HT1080 (cell line): ENCODE measurements around the gene DDO. TPM values are rescaled to one million over a fixed set of nuclear protein-coding genes. Genes with fewer than 3 reads are reported as not detected.

Experiments
- DNase-seq: peaks from one replicate; pipeline ENCODE4 v3.0.0-alpha.2; 2015; ENCODE audit warnings: low read depth
- polyA plus RNA-seq, 2 experiments: library from polyadenylated mRNA; depleted of rRNA; stranded (reverse); fragments of >200 nt; gene quantifications; 2 replicates each; pipeline ENCODE4 v1.2.3, GENCODE V29; 2015
- total RNA-seq: library from RNA; depleted of rRNA; stranded (reverse); fragments of >200 nt; shearing (Covaris generic); gene quantifications from 2 replicates; pipeline ENCODE4 v1.2.3, GENCODE V29; 2014; rRNA removed

Gene DDO, protein sequence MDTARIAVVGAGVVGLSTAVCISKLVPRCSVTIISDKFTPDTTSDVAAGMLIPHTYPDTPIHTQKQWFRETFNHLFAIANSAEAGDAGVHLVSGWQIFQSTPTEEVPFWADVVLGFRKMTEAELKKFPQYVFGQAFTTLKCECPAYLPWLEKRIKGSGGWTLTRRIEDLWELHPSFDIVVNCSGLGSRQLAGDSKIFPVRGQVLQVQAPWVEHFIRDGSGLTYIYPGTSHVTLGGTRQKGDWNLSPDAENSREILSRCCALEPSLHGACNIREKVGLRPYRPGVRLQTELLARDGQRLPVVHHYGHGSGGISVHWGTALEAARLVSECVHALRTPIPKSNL
- 0.67 and 2.1 TPM in 2 replicates for total RNA-seq
- polyA plus RNA-seq (2015; cell fraction: cytosol; rRNA removed): 0.31 and 0.44 TPM in 2 replicates
- 0.44 and 0.64 TPM in 2 replicates for polyA plus RNA-seq (2015; cell fraction: nucleus; rRNA removed)

DNA sequence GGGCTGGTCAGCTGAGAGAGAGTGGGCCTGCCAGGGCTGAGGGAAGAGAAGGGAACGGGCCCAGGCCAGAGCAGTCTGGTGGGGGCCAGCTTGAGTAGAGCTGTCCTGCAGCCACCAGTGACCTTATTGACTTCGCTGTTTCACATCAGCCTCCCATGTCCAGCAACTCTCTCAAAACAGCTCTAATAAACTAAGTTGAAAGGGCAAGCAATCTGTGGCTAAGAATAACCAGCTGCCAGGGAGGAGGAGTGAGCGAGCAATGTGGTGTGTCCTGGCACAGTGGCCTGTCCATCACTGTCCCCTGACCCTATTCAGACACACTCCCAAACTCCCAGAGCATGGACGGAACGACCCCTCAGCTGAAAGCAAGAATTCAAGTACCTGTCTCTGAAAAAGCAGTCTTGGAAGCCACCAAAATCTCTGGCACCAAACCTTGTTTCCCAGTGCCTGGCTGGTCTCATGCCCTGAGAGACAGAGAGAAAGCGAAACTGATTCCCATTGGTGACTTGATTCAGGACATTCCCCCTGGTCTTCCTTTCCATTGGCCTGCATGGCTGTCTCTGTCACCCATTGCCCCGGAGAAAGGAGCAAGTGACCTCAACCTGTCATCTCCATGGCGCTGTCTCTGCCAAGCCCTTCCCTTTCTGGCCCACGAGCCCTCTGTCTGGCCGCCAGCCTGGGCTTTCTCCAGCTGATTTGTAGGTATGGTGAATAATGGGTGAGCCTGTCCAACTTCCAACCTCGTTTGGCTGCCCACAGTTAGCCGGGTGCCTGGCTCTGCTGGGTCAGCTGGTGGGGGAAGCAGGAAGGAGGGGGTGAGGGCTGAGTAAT lies at the start of gene DDO:
DDO (minus strand) TSS at position 490 of the 831 bp plus-strand sequence. CDS start 2,113 bp downstream, outside the sequence.
- DNase-seq: peak; percentile 57

DNA sequence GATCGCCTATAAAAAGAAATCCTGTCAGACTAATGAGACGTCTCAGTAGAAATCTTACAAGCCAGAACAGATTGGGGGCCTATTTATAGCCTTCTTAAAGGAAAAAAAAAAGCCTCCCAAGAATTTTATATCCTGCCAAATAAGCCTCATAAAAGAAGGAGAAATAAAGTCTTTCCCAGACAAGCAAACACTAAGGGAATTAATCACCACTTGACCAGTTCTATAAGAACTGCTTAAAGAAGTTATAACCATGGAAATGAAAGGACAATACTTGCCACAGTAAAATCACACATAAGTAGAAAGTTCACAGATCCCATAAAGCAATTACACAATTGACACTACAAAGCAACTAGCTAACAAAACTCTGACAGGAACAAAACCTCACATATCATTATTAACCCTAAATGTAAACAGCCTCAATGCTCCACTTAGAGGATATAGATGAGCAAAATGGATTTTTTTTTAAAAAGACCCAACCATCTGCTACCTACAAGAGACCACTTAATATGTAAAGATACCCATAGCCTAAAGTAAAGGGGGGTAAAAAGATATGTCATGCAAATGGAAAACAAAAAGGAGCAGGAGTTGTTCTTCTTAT lies 47.6 kb upstream of the DDO start:
- no peak for DNase-seq

DNA sequence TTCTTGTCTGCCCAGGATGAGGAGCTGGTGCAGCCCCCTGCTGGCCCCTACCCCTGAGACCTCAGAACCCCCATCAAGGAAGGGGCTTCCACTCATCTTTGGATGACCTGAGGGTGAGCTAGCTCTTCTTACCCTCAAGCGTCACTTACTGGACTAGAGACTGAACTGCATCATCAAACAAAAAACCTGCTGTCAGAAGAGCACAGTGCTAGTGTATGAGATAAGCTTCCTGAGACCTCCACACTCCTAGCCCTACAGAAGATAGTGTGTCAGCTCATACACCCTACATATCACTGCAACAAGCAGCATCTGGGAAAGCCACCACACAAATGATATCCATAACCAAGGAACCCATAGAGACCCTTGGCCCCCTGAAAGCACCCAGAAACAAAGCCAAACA lies 46.0 kb upstream of the DDO start:
- no peak for DNase-seq

DNA sequence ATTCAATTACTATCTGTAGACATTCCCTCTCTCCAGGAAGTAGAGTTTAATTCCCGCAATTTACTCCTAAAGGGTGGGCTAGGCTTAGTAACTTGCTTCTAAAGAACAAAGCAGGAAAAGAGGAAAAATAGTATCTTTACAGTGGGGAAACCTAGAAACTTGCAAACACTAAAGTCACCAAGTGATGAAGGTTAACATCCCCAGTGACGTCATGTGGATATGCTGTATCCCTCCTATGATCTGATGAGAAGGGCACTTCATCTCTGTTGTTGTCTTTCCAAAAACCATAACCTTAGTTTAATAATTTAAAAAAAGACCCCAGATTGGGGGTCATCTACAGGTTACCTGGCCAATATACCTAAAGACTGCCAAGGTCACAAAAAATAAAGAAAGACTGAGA lies 43.8 kb upstream of the DDO start:
- no peak for DNase-seq

DNA sequence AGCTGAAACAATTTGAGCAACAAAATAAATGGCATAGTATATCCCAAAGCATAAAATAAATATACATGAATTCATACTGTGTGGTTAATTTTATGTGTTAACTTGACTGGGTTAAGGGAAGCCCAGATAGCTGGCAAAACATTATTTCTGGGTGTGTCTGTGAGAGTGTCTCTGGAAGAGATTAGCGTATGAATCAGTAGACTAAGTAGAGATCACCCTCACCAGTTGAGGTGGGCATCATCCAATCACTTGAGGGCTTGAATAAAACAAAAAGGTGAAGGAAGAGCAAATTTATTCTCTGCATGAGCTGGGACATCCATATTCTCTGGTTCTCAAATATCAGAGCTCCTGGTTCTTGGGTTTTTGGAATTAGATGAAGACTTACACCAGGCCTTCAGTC lies 43.1 kb upstream of the DDO start:
- DNase-seq: no peak

DNA sequence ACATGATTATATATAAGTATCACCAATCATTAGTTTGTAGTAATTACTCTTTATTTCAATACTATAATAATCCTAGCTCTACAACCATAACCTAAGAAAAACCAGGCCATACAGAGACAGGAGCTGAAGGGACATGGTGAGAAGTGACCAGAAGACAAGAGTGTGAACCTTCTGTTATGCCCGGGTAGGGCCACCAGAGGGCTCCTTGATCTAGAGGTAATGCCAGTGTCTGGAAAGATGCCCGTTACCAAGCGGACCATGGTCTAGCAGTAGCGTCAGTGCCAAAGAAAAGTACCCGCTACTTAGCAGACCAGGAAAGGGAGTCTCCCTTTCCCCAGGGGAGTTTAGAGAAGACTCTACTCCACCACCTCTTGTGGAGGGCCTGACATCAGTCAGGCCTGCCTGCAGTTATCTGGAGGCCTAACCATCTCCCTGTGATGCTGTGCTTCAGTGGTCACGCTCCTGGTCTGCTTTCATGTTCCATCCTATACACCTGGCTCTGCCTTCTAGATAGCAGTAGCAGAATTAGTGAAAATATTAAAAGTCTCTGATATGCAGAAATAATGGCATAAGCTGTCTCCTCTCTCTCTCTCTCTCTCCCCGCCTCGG lies 42.3 kb upstream of the DDO start:
- peak; percentile 52 for DNase-seq

DNA sequence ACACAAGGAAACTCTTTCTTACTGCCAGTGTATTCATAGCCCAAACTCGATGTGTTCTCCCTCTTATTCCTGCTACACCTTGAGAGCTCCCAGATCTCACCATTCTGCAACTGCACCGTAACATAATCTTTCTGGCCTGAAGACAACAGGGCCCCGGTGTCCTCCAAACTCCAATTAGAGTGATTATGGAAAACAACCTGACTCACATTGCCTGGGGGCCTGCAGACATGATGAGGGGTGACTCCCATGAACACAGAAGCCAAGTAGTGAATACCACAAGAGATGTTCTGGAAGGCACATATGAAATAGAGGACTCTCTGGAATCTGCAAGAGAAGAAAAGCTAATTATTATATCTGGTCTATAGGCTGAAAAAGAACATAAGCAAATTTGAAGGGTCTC lies 41.3 kb upstream of the DDO start:
- DNase-seq: no peak

DNA sequence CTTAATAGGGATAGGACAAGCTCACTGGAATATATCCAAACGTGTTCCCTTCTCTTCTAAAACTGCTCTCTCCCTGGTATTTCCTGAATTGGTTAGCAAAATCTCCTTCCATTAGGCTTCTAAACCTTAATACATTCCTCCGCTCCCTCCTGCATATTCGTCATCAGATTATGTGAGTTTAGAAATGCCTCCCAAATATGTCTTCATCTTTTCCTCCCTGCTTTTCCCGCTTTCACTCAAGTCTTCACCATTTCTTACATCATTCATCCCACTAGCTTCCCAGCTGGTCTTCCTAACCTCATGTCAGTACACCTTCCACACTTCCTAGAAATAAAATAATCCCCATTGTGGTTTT lies 34.1 kb upstream of the DDO start:
- no peak for DNase-seq

DNA sequence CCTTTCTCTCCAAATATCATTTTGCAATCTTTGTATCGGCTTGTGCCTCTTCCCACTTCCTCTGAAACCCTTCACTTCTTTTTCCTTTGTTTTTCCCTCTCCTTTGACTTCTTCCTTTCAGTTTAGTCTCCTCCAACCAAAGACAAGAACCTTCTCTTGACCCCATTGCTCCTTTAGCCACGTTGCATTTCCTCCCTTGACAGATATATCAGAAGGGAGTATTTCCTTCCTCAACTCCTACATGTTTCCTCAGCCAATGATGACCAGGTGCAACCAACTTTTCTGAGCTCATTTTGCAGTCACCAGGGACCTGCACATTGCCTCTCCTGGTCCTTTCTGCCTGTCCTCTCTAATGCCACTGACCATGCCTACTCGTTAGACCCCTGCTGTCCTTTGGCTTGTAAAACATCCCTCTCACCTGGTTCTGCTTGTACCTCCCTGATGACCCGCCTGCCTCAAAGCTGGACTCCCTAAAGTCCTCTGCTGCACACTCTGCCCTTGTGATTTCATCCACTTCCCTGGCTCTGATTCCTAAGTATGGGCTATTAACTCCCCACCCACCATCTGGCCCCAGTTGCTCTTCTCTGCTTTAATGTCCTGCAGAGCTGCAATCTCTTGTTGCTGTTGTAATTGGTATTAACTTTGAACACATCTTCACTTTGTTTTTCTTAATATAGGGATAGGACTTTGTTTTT lies 33.6 kb upstream of the DDO start:
- DNase-seq: no peak

DNA sequence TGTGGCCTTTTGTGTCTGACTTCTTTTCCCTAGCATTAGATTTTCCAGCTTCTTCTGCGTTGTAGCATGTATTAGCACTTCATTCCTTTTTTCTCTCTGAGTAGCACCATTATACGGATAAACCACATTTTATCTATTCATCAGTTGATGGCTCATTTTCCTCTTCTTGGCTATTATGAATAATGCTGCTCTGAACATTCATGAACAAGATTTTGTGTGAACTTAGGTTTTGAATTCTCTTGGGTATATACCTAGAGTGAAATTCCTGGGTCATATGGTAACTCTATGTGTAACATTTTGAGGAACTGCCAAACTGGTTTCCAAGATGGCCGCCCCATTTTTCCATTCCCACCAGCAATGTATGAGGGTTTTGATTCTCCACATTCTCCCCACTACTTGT lies 32.4 kb upstream of the DDO start:
- no peak for DNase-seq

DNA sequence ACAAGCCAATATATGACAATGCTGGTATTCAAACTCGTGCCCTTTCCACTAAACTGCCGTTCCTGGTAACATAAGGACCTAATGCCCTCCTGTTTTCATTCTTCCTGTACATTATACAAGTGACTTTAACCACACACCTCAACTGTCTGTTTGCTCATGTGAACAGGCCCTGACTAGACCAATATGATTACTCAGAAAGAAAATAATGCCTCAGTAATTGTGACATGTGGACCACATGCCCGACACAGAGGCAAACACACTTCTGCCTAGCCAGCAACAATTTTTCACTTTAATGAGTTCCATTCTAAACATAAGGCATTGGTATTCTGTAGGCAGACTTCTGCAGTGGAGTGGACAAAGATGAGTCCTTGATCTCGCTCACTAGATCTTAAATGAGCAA lies 31.0 kb upstream of the DDO start:
- no peak for DNase-seq

DNA sequence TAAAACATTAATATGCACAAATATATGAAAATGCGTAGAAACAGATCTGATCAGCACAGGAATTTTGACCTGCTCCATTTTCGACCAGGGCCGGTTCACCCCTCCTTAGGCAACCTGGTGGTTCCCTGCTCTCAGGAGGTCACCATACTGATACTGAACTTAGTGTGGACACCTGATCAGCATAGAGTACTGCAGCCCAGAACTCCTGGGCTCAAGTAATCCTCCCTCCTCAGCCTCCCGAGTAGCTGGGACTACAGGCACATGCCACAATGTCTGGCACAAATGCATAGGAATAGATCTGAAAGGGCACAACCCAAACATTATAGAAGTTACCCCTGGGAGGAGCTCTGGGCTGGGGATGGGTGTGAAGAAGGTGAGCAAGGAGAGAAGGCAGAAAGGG lies 24.7 kb upstream of the DDO start:
- no peak for DNase-seq

DNA sequence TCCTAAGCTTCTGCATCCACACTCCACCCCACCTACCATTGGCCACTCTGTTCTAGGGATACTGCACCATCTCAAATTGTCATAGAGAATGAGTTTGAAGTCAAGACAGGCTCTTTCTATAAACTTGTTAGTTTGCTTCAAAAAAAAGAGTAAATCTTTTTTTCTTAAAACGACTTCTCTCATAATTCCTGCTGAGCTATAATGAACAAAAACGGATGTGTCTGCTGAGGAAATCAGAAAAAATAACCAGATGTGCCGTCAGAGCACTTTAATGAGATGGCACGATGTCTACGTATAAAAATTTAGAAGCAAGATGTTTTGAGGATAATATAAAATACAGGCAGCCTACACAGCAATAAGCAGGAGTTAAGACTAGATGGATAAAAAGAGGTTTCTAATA lies 24.0 kb upstream of the DDO start:
- DNase-seq: no peak

DNA sequence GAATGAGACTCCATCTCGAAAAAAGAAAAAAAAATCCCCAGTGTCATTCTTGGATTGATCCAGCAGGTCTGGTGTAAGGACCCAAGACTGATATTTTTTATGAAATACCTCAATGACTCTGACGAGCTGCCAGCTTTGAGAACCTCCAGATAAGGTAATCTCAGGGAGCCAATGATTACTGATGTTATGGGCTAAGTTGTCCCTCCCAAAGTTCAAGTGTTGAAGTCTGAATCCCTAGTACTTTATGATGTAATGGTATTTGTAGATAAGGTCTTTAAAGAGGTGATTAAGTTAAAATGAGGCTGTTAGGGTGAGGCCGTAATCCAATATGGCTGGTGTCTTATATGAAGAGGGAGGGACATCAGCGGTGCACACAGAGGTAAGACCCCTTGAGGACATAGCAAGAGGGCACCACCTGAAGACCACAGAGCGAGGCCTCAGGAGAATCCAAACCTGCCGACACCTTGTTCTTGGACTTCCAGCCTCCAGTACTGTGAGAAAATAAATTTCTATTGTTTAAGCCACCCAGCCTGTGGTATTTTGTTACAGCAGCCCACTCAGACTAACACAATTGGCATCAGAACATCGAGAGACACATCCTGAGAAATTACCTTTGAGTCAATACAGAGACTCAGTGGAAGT lies 19.7 kb upstream of the DDO start:
- no peak for DNase-seq

DNA sequence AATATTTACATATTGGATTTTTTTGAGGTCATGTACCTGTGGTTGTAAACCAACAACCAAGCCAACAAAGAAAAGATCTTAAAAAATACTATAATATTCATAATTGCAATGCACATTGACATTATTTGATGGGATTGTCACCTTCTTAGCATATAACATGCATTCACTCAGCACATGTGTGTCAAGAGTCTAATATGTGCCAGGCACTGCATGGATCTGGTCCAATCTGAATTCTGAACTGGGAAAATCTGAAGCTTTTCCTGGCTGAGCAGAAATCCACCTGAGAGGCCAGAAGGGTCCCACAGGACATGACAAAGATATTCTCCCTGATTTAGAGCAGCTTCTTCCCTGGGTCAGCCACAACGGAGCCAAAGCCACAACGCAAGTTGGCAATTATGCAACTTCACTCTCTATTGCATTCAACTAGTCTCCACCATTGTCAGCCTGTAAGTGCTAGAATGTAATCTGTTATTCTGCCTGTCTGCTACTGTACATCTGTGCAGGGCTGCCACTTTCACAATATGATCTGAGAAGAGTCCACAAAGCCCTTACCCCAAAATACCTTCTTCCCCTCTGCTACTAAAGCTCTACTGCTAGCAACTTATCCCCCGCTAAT lies 17.0 kb upstream of the DDO start:
- no peak for DNase-seq

DNA sequence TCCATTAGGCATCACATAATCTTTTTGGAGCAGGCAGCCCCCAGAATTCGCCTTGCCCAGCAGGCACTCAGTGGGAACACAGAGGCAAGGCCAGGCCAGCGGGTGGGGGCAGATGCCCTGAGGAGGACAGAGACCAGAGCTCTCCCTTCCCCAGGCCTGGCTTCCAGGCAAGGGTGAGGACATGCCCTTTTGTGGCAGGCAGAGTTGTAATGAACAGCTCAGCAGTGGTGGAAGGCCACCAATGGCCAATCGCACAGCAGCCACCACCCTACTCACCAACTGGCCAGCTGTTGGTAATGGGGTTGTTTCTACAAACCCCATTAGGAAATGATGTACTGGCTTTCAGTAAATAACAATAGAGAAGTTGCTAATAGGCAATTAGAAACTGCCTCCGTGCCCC lies 15.4 kb upstream of the DDO start:
- DNase-seq: no peak

DNA sequence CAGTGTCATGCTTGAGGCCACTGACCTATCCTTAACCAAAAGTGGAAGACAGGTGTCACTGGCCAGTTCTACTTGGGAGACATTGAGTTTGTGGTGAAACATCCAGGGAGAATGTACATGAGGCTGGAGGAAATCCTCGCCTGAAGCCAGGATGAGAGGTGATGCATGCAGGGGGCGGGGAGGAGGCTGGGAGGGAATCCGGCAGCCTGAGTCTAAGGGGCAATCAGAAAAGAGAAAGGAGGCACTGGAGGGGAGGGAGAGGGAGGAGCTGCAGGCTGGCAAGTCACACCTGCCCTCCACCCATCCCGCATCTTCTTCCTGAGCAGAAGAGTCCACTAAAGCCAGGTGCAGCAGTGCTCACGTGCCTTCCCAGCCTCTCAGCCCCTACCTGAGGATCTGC lies 14.9 kb upstream of the DDO start:
- no peak for DNase-seq

DNA sequence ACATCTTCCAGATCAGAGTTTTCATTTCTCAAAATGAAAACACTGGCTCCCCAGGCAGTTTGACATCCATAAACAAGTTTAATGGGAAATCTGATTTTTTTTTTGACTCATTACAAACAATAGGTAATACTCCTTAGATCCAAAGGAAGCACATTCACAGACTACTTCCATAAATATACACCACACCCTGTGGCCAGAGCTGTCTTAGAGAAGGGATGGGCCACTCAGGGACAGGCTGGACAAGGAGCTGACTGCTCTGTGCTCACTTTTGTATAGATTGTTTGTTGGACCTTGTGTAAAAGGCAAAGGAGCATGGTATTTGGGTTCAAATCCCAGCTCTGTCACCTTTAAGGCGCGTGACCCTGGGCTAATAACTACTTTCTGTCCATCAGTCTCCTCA lies 12.8 kb upstream of the DDO start:
- DNase-seq: no peak

DNA sequence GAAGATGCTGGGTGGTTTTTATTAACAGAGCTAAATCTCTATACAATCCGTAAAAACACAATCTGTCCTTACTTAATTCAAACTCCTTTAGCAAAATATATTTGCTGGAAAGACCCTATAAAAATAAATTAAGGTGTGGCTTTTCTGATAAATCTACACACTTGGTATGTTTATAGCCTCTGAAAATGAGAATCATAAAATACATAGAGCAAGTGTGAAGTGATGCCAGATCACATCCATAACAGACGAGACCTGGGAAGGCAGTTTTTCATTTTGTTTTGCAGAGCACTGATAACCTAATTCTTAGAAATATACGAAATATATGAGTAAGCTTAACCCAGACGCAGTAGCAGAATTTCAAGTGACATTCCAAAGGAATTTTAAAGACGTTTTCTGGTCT lies 10.4 kb upstream of the DDO start:
- no peak for DNase-seq

DNA sequence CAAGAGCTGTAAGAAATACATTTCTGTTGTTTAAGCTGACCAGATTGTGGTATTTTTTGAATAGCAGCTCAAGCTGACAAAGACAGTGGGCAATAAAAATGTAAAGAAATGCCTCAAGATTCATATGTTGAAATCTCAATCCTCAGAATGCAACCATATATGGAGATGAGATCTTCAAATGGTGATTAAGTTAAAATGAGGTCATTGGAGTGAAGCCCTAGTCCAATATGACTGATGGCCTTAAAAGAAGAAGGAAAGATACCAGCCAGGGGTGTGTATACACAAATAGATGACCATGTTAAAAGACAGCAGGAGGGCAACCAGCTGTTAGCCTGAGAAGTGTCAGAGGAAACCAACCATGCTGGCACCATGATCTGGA lies 7.1 kb upstream of the DDO start:
- DNase-seq: no peak
